GM21737 (cell line): ENCODE data around the gene LMO1.

Experiments used
- ATAC-seq: cut with Tn5 transposase; IDR thresholded peaks from one replicate; pipeline ENCODE4 v1.9.1; 2021; ENCODE audit warnings: mild to moderate bottlenecking, moderate library complexity; ENCODE audit not compliant: unreplicated experiment

LMO1 gene

GRCh38 chr11:8266246-8267241 lies 2.9 kb upstream of the LMO1 start:
- no peak for ATAC-seq

DNA sequence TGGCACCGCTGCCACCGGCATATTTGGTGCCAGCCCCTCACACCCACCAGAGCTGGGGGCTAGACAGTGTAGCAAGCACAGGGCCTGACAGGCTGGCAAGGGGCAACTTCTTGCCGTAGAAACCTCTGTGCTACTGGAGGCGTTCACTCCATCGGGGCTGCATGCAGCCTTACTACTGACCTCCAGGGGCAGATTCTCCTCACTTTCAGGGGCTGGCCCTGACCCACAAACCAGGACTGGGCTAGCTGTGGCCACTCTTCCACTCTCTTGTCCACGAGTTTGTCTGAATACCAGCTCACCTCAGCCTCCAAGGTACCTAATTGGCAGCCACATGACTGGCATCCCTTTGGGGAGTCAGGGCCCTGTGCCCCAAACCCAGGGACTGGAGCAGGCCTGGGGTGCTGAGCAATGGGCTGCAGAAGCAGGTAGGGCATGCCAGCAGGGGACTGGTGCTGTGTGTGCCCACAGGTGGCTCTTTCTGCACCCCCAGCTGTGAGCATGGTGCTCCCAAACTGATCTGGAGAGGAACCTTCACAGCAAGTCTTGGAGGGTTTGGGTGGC lies 2.1 kb upstream of the LMO1 start:
- ATAC-seq, result no peak

- peak; percentile 27 for ATAC-seq
Measured at GRCh38 chr11:8263109-8263768, 439 bp downstream of the LMO1 start.

DNA sequence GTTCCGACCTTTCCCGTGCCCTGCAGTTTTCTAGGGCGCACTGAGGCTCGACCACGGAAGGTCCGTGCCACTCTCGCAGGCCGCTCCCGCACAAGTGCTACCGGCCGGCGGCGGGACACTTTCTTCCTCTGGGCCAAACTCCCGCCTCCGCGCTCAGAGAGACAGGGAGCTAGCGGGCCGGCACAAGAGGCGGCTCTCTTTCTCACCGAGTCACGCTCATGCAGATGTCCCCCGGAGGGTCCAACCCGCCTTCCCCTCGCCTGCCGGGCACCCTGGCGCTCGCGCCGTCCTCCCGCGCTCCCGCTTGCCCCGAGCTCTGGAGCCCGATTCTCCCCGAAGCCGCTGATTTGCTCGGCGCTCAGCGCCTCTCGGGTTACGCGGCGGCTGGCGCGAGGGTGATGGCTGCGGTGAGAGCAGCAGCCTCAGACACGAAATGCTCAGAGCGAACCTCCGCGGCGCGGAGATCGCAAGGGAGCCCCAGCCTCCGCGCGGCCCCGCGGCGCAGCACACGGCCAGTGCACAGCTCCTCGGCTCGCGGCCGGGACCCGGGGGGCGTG lies 1.0 kb downstream of the LMO1 start:
- peak; percentile 47 for ATAC-seq

GRCh38 chr11:8261921-8262551 lies 1.6 kb downstream of the LMO1 start:
- ATAC-seq, result no peak

DNA sequence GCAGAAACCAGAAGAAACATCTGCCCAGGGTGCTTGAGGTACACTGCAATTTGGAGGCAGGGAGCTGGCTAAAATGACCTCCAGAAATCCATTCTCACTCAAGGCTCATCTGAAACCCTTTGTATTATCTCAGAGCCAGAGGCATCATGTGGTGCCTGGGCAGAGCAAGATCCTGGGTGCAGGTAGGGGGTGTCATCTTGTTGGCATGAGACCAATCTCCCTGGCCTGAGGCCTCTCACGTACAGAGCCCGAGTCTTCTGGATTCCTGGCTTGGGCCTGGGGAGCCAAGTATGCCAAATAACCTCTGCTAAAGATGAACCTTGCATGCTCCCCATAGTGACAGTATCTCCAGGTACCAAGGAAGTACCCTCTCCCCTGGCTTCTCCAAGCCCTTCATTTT lies 2.4 kb downstream of the LMO1 start:
- ATAC-seq, result no peak

DNA sequence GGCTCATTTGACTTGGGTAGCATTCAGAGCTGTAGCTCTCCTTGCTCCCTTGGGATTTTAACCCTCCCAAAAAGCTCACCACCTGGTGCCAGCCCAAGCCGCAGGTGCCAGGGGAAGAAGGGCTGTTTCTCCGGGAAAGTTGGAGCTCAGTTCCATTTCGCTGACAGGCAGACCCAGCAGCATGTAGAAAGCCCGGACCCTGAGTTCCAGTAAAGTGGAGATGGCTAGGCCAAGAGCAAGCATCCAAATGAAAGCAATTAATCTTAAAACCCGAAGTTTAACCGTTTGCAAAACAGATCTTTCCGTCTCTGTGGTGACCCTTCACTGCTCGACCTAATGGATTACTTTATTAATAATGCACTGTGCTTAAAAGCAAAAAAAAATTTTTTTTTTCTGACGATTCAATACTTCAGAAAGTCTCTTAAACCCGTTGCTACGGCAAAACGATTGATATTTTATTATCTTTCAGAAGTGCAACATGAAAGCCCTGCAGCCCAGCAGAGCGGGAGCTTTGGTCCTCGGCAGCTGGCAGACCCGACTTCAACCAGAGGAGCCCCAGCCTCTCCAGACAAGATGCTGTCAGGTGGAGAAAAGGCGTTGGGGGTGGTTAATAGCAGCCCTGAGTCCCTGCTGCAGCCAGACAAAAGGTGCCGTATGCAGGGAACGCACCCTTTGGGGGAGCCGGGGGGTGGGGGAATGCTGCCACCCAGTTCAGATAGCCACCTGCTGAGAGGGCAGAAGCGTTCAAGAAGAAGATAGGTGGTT lies 3.3 kb downstream of the LMO1 start:
- no peak for ATAC-seq

- no peak for ATAC-seq
Measured at GRCh38 chr11:8259306-8259959, 4.2 kb downstream of the LMO1 start.

GRCh38 chr11:8258784-8259183 lies 4.9 kb downstream of the LMO1 start:
- ATAC-seq, result no peak

DNA sequence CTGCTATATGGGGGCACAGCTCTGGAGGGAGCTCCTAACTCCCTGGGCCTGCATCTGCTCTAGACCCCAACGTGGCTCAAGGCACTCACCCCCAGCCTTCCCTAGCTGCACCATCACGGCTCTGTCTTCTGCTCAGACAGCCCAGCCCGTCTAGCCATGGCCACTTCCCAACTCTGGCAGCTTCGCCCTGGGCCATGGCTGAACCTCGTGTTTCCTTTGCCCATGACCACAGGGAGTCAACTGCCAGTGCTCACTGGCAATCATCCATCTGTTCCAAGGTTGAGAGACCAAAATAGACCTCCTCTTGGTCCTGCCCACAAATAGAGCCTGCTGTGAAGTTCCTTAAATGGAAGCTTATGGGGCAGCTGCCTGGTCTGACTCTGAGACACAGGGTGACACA lies 5.4 kb downstream of the LMO1 start:
- no peak for ATAC-seq

DNA sequence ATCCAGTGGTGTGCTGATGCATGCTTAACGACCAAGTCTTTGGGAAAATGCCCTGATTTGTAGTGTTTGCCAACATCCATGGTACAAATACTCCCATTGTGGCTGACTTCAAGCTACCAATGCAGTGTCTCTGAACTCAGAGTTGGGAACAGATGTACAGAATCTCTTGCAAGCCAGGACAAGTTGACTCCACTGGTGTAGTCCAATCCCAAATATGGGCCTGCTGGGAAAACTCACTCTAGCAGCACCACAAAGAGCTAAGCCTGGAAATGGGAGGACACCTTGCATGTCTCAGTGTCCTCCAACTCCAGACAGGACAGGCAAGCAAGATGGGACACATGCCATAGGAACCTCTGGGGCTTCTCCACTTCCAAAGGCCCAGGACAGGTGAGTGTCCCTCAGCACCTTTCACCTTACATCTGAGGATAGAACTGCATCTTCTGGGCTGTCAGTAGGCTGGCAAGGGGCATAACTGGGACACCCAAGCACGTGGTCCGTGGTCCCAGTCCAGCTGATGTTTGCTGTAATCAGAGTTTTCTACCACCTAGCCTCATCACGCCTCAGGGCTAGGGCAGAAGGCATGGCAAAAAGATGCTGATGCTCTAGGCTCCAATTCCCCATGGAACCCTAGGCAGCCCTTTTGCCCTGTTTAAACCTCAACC lies 6.5 kb downstream of the LMO1 start:
- ATAC-seq, result no peak

DNA sequence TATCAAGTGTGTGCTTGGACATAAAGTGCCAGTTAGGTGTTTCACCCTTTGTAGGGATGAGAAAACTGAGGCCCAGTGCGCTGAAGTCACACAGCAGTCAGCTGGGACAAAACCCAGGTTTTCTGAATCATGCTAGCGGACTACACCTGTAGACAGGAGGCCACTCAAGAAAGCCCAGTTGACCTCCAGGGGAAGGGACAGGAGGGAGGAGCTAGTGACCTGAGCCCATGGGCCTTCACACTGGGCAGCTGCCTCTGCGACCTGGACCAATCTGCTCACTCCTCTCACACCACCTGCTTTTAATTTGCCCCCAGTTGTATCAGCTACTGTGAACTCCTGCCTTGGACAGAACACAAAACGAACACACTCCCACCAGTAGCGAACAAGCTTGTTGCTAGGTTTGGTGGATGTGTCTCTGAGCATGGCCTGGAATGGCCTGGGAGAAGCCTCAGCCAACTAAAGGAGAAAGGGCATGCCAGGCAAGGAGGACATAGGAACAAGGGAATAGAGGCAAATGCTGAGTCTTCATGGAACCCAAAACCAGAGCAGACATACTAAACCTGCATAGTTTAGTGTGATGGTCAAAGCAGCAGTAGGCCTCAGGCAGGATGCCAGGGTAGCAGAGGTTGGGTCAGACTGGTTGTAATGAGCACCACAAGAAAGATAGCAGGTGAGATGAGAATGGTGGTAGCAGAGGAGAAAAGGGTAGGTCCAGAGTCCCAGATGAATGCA lies 7.2 kb downstream of the LMO1 start:
- no peak for ATAC-seq

DNA sequence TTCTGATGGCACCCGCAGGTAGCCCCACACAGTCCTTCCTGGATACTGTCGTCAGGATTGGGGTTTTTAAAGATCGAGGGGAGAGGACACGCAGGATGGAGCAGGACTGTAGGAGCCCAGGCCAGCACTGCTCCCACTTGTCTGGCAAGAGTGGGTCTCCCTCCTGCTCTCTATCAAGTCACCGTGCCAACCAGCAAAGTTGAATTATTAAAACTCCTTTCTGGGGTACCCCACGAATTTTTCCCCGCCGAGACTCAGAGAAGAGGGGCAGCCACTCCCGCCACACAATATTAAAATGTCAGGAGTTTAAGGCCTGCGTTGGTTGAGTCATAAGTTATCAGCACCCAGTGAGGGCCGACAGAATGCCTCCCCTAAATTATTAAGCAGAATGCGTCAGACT lies 10.1 kb downstream of the LMO1 start:
- ATAC-seq, result no peak

DNA sequence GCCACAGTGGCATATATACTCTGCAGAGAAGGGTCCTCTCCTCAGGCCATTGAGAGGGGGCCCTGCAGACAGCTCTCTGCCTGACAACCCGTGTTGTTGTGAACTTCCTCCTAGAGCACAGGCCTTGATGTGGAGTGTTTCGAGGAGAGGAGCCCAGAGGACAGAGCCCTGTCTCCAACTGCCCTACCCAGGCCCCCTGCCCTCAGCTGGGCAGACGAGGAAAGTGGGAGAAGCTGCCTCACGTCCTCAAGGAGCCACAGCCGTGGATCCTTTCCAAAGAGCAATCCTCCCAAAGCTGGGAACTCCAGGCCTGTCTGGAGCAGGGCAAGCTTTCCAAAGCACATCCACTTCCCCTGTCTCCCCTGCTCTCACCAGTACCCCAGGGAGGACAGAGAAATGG lies 10.7 kb downstream of the LMO1 start:
- no peak for ATAC-seq

DNA sequence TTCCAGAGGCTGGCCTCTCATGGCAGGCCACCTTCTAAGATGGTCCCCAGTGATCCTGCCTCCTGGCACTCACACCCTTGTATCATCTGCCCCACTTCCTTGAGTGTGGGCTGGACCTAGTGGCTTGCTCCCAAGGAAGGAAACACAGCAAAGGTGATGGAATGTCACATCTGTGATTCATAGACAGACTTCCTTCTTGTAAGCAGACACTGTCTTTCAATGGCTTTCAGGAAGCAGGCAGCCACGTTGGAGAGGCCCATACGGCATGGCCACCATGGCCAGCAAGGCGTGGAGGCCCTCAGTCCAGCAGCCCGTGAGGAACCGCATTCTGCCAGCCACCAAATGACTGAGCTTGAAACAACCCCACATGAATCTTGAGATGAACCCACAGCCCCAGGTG lies 11.3 kb downstream of the LMO1 start:
- no peak for ATAC-seq

- ATAC-seq, result no peak
Measured at GRCh38 chr11:8251616-8252295, 11.9 kb downstream of the LMO1 start.

GRCh38 chr11:8250981-8251615 lies 12.6 kb downstream of the LMO1 start:
- ATAC-seq, result no peak

- no peak for ATAC-seq
Measured at GRCh38 chr11:8250434-8250833, 13.2 kb downstream of the LMO1 start.
